Astrocyte of the cerebellum (primary cell): ENCODE data around the gene SETD4.

Experiments used
- DNase-seq: peaks from one replicate; pipeline ENCODE4 v3.0.0-alpha.2; 2011; ENCODE audit warnings: low read depth
- H3K4me3 ChIP-seq: 2 replicates; pipeline ENCODE4 v1.5.1; 2011; ENCODE audit warnings: mild to moderate bottlenecking, low read depth, low read length, moderate library complexity
- CTCF ChIP-seq: IDR thresholded peaks from 2 replicates; pipeline ENCODE4 v1.5.1; 2012; ENCODE audit warnings: low read length, low read depth, moderate library complexity, mild to moderate bottlenecking; ENCODE audit errors: missing control alignments
- in situ Hi-C: cut with HindIII; loops from 2 replicates; pipeline ENCODE4 v1.10.0; 2017; ENCODE audit warnings: low sequenced_read_pairs

Gene SETD4

GRCh38 chr21:36028127-36029069, 31.9 kb downstream of the SETD4 start:
- peak; percentile 50 for DNase-seq
- no peak overlapping the region for H3K4me3 ChIP-seq
- TF ChIP-seq CTCF = peak; percentile 96
- in situ Hi-C loops = no loop called here

GRCh38 chr21:36027347-36027746, 33.0 kb downstream of the SETD4 start:
- DNase-seq = no peak
- no peak overlapping the region for H3K4me3 ChIP-seq
- in situ Hi-C loops = no loop called here
- TF ChIP-seq CTCF = no peak

DNA sequence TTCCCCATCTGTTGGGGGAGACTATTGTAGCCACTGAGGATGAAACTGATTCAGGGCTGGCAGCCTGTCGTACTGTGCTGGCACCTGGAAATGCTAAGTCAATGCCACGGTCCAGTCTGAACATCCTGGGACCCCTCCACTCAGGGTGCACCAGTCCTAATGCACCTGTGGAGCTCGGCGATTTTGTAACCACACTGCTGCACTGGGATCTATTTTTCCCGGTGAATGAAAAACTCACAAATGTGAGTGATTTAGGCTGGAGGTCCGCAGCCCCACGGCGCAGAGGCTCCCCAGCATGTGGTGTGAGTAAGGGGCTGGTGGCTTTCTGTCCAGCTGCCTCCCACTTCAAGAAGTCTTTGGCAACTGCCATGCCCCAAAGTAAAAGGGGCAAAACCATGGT, 35.5 kb downstream of the SETD4 start:
- TF ChIP-seq CTCF = no peak
- in situ Hi-C loops = no loop called here
- H3K4me3 ChIP-seq = no peak overlapping the region
- DNase-seq = no peak

DNA sequence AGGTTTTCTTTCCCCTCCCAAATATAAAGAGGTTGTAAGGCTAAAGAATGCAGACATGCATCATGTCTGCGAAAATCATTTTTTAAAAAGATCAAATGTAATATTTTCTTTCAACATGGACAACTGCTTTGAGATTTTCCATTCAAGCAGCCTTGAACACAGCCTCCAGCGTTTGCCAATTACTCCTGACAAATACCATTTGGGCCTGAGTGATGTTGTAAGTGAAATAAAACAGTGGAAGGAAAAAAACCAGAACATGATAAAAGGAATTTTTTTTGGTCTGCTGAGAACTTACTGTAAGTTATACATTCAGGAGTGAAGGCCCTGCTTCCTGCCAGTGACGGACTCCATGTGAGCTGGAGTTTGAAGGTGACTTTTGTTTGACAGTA, 37.2 kb downstream of the SETD4 start:
- in situ Hi-C loops = no loop called here
- DNase-seq = no peak
- H3K4me3 ChIP-seq = no peak overlapping the region
- TF ChIP-seq CTCF = no peak

GRCh38 chr21:36022427-36023091, 37.8 kb downstream of the SETD4 start:
- in situ Hi-C loops = no loop called here
- H3K4me3 ChIP-seq = no peak overlapping the region
- TF ChIP-seq CTCF = no peak
- DNase-seq = no peak

- no peak for DNase-seq
- no peak for TF ChIP-seq CTCF
- H3K4me3 ChIP-seq = no peak overlapping the region
- in situ Hi-C loops = no loop called here
Measured at GRCh38 chr21:36021251-36021837, 39.0 kb downstream of the SETD4 start.
